Esophagus muscularis mucosa (tissue), 4 donors: ENCODE results near the gene LRRN2. TPM values are rescaled to one million over a fixed set of nuclear protein-coding genes. Genes with fewer than 3 reads are reported as not detected.
"Not testable (repeated sequence)": the region's sequence is repeated elsewhere in the genome, so short reads cannot be mapped to it uniquely, and the experiment has no call there.

Experiments
- DNase-seq: peaks from one replicate; pipeline ENCODE4 v3.0.0-alpha.2; 2017; ENCODE audit errors: extremely low spot score
- H3K27ac ChIP-seq, 4 donors: fragments of 200-600 bp; sonication (generic); replicated peaks in 1 of 4; 1 replicate in 3 of 4; 2 replicates in 1 of 4; pipeline ENCODE4 v1.5.1; 2016 to 2019; ENCODE audit warnings: mild to moderate bottlenecking in 1 of 4
- H3K27me3 ChIP-seq, 4 donors: fragments of 200-600 bp; sonication (generic); one replicate each; pipeline versions ENCODE4 v1.5.1 to v1.6.0; 2016 to 2019
- H3K36me3 ChIP-seq, 4 donors: fragments of 200-600 bp; sonication (generic); one replicate each; pipeline ENCODE4 v1.5.1; 2016 to 2019
- H3K4me1 ChIP-seq, 4 donors: fragments of 200-600 bp; sonication (generic); one replicate each; pipeline ENCODE4 v1.5.1; 2016 to 2019
- H3K4me3 ChIP-seq, 4 donors: fragments of 200-600 bp; sonication (generic); 1 replicate in 2 of 4; 2 replicates in 2 of 4; pipeline ENCODE4 v1.5.1; 2016 to 2019; ENCODE audit warnings: mild to moderate bottlenecking in 4 of 4, moderate library complexity in 1 of 4
- H3K9me3 ChIP-seq, 4 donors: fragments of 200-600 bp; sonication (generic); 1 replicate in 3 of 4; 2 replicates in 1 of 4; pipeline ENCODE4 v1.5.1; 2016 to 2019
- EP300 ChIP-seq: sonication (generic); formaldehyde crosslinking; IDR thresholded peaks from one replicate; pipeline ENCODE4 v1.6.1; 2017; ENCODE audit warnings: antibody characterized with exemption
- POLR2A ChIP-seq: fragments of 450-650 bp; IDR thresholded peaks from one replicate; pipeline ENCODE4 v1.6.1; 2017; ENCODE audit warnings: antibody characterized with exemption, moderate library complexity, mild to moderate bottlenecking, low read depth
- POLR2AphosphoS5 ChIP-seq, 2 donors: sonication (generic); formaldehyde crosslinking; IDR thresholded peaks; one replicate each; pipeline ENCODE4 v1.6.1; 2017; ENCODE audit warnings: antibody characterized with exemption in 2 of 2
- WGBS: methylation state at CpG from one replicate; pipeline ENCODE4 v1.1.5; 2018; 5-methylcytosine and 5-hydroxymethylcytosine counted together
- intact Hi-C: fragments of 100-400 bp; cut with DNase I; formaldehyde crosslinking; loops from one replicate; pipeline ENCODE4 v1.15.1; 2023
- total RNA-seq, 4 donors: library from RNA; depleted of rRNA; stranded (reverse); fragments of >200 nt; gene quantifications; one replicate each; pipeline versions ENCODE4 v1.1.0 to v1.2.1, GENCODE V29; 2016
- TF ChIP-seq, protein P1 (sequence below), 3 experiments: fragments of 200-600 bp in 2 of 3; fragments of 450-650 bp in 1 of 3; sonication (generic) in 2 of 3; IDR thresholded peaks; one replicate each; pipeline ENCODE4 v1.5.1; 2017 to 2019; ENCODE audit warnings: antibody characterized with exemption in 3 of 3, mild to moderate bottlenecking in 2 of 3, moderate library complexity in 1 of 3

Gene LRRN2
- total RNA-seq, 4 donors from 2014 or later, result 3.6 to 15.2 (median 5.0) TPM

DNA sequence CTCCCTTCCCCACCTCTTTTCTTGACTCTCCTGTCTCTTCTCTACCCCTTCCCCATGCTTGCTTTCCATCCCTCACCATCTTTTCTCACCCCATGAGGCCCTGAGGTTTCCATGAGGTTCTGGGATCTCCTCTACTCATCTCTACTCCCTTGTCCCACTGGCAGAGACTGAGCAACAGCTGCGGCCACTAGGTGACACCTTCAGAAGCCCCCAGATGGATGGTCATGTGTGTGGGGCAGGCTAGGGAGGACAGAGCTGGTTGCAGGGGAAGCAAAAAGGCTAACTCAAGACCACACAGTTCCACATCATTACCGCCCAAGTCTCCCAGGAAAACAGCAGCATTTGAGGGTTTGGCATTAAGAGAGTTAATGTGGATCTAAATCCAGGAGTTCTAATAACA is 45.0 kb downstream of the LRRN2 start:
- TF ChIP-seq EP300 (no peak), POLR2AphosphoS5 (IDR thresholded peaks at IDR 0.05) (no peak), POLR2A (no peak)
- TF ChIP-seq, protein P1, sequence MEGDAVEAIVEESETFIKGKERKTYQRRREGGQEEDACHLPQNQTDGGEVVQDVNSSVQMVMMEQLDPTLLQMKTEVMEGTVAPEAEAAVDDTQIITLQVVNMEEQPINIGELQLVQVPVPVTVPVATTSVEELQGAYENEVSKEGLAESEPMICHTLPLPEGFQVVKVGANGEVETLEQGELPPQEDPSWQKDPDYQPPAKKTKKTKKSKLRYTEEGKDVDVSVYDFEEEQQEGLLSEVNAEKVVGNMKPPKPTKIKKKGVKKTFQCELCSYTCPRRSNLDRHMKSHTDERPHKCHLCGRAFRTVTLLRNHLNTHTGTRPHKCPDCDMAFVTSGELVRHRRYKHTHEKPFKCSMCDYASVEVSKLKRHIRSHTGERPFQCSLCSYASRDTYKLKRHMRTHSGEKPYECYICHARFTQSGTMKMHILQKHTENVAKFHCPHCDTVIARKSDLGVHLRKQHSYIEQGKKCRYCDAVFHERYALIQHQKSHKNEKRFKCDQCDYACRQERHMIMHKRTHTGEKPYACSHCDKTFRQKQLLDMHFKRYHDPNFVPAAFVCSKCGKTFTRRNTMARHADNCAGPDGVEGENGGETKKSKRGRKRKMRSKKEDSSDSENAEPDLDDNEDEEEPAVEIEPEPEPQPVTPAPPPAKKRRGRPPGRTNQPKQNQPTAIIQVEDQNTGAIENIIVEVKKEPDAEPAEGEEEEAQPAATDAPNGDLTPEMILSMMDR (IDR thresholded peaks at IDR 0.05), result no peak
- intact Hi-C loops, result no loop called here
- Histone ChIP-seq H3K4me1 (peaks cover 8 to 30% (median 26%) of the 10 kb centered on the region in 4 donors), H3K4me3 (no peak overlapping the region), H3K27me3 (no peaks in the 10 kb centered on the region), H3K36me3 (no peaks in the 10 kb centered on the region), H3K27ac (no peak overlapping the region), H3K9me3 (no peaks in the 10 kb centered on the region)
- 88% methylated on average over 2 of the region's 2 CpGs for WGBS
- DNase-seq, result no peak

- no peaks in the 10 kb centered on the region for H3K27me3 ChIP-seq
- no peaks in the 10 kb centered on the region for H3K36me3 ChIP-seq
- H3K27ac ChIP-seq, result no peak overlapping the region
- no peaks in the 10 kb centered on the region for H3K9me3 ChIP-seq
- WGBS, result 94% methylated on average over 5 of the region's 5 CpGs
- DNase-seq, result no peak
- TF ChIP-seq, protein P1 (IDR thresholded peaks at IDR 0.05), result no peak
- TF ChIP-seq POLR2AphosphoS5 (IDR thresholded peaks at IDR 0.05) (no peak), EP300 (no peak)
- no peak overlapping the region for H3K4me3 ChIP-seq
- H3K4me1 ChIP-seq, result peaks cover 8 to 31% (median 25%) of the 10 kb centered on the region in 4 donors
- intact Hi-C loops, result no loop called here
Measured at GRCh38 chr1:204634260-204634910, 51.2 kb downstream of the LRRN2 start.

DNA sequence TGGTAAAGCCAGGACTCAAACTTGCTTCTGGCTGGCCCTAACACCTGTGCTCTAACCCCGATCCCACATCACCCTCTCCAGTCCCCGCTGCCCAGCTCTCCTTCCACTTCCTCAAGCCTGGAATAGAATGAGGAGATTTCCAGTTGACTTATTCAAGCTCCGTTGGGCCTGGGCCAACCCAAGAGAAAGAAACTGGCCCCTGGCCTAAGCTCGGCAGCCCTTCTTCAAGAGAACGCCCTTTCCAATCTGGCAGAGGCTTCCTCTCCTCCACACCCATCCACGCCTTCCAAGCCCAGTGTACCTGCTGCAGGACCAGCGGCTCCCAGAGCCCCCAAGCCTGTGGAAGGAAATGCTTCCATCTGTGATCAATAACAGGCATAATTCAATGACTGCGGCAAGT is 51.9 kb downstream of the LRRN2 start:
- Histone ChIP-seq H3K27me3 (no peaks in the 10 kb centered on the region), H3K27ac (no peak overlapping the region), H3K9me3 (no peaks in the 10 kb centered on the region), H3K36me3 (no peaks in the 10 kb centered on the region), H3K4me1 (peaks cover 7 to 26% (median 21%) of the 10 kb centered on the region in 4 donors), H3K4me3 (no peak overlapping the region)
- TF ChIP-seq, protein P1 (IDR thresholded peaks at IDR 0.05), result no peak
- TF ChIP-seq POLR2A (no peak), EP300 (no peak), POLR2AphosphoS5 (IDR thresholded peaks at IDR 0.05) (no peak)
- intact Hi-C loops, result no loop called here
- 48% methylated on average over 8 of the region's 8 CpGs for WGBS
- no peak for DNase-seq

DNA sequence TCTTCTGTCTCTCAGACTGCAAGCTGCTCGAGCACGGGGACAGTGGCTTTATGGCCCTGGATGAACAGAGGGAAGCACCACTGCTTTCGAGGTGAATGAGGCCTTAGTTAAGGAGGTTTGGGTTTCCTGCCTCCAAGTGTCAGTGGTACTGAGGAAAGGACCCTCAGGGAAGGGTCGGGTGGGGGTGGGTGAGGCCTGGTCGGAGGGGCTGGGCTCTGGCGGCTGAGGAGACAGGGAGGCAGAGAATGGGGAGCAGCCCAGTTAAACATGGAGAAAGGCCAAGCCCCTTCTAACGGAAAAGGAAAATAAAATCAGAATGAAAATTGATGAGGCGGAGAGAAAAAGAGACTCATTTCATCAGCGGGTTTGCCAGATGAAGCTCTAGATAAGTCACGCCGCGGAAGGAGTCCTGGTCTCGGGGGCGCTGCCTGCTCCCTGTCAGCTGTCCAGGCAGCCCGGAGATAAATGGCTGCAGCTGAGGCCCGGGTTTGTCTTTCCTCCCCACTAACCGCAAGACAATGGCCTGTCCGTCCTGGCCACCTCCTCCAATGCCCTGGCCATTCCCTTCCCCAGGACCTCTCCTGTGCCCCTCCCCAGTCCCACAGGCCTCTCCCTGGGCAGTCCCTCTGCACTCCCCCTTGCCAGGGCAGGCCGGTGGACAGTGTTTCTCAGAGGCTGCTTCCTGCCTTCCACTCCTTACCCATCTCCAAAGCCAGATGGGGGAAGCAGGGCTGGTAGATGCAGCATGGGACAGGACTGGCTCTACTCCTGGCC is 55.2 kb downstream of the LRRN2 start:
- no peak overlapping the region for H3K4me3 ChIP-seq
- no peak overlapping the region for H3K27ac ChIP-seq
- intact Hi-C loops, result no loop called here
- DNase-seq, result no peak
- H3K4me1 ChIP-seq, result peaks cover 0 to 21% (median 14%) of the 10 kb centered on the region in 4 donors
- WGBS, result 65% methylated on average over 19 of the region's 19 CpGs
- TF ChIP-seq POLR2AphosphoS5 (IDR thresholded peaks at IDR 0.05), result no peak
- TF ChIP-seq, protein P1 (IDR thresholded peaks at IDR 0.05), result no peak
- TF ChIP-seq POLR2A, result no peak
- TF ChIP-seq EP300, result no peak
- no peaks in the 10 kb centered on the region for H3K36me3 ChIP-seq
- no peaks in the 10 kb centered on the region for H3K27me3 ChIP-seq
- H3K9me3 ChIP-seq, result no peaks in the 10 kb centered on the region

GRCh38 chr1:204629459-204629858 is 56.1 kb downstream of the LRRN2 start:
- DNase-seq, H3K27ac ChIP-seq, H3K36me3 ChIP-seq, H3K27me3 ChIP-seq, H3K9me3 ChIP-seq, H3K4me3 ChIP-seq, intact Hi-C loops: not testable (repeated sequence)
- 95% methylated on average over 6 of the region's 6 CpGs for WGBS
- H3K4me1 ChIP-seq, result peaks cover 6 to 28% (median 16%) of the 10 kb centered on the region in 4 donors
